ENCODE results near the gene UBE2E2. TPM values are rescaled to one million over a fixed set of nuclear protein-coding genes. Genes with fewer than 3 reads are reported as not detected.

UBE2E2 gene
- total RNA-seq, 1 donor from 2014 or later, result 89.8 TPM

- Histone ChIP-seq H3K9me3 (ENCODE audit: low read depth) (no peaks in the 10 kb centered on the region), H3K27me3 (no peaks in the 10 kb centered on the region), H3K9ac (no peak overlapping the region), H3K36me3 (no peaks in the 10 kb centered on the region), H2AFZ (replicated peaks) (no peak overlapping the region), H3K4me1 (no peaks in the 10 kb centered on the region), H3F3A (ENCODE audit: low read depth) (no peaks in the 10 kb centered on the region), H3K27ac (no peak overlapping the region), H3K79me2 (ENCODE audit: low read depth) (no peaks in the 10 kb centered on the region), H3K4me3 (no peak overlapping the region), H3K4me2 (no peak overlapping the region), H4K20me1 (ENCODE audit: low read depth) (no peaks in the 10 kb centered on the region)
- TF ChIP-seq EZH2 (IDR thresholded peaks at IDR 0.05), result no peak
- TF ChIP-seq CTCF (IDR thresholded peaks at IDR 0.05), result no peak
- TF ChIP-seq EZH2phosphoT487 (IDR thresholded peaks at IDR 0.05), result no peak
- Mint-ChIP-seq H3K36me3 (peaks cover under 1% of the 10 kb centered on the region), H3K27me3 (ENCODE audit: insufficient read depth, low read depth) (peaks cover 5% of the 10 kb centered on the region), H3K4me1 (peaks cover 3% of the 10 kb centered on the region), H3K9me3 (peaks cover 8% of the 10 kb centered on the region), H3K4me3 (no peak overlapping the region), H3K27ac (no peak overlapping the region)
- DNase-seq (ENCODE audit: low spot score), result no peak
Measured at GRCh38 chr3:23629181-23629894, 426.2 kb downstream of the UBE2E2 start.

DNA sequence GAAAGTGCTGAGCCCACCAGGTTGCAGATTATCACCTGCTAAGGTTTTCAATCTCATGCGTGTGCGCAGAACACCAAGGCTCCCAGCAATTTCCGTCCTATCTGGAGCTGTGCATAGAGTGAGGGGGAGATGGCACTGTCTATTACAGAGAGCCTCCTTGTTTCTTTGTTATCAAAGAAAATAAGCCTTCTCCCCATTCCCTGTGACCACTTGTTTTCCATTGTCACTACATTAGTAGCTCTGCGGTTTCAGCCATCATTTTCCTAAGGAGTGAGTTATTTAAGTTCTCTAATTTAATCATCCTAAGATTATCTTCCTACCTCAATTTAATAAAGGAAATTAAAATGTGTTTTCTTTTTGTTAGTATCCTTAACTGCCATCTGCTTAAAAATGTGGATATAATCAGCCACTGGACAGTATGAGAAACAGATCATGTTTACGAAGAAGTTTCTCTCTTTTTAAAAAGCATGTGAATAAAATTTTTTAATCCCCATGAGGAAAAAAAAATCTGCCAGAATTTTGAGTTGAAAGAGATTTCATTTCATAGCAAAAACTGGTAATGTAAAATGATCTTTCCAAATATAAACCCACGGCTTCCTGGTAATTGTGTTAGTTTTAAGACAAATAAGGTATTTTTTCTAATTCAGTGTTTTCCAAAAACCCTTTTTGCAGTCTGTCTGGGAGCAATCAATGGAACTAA lies 430.3 kb downstream of the UBE2E2 start:
- no peak for DNase-seq (ENCODE audit: low spot score)
- H3K27ac Mint-ChIP-seq, result peak overlapping the region; percentile 18
- Histone ChIP-seq H4K20me1 (ENCODE audit: low read depth) (no peaks in the 10 kb centered on the region), H3K9ac (no peak overlapping the region), H3K27ac (no peak overlapping the region), H3K4me1 (no peaks in the 10 kb centered on the region), H3K27me3 (no peaks in the 10 kb centered on the region), H3K4me2 (no peak overlapping the region), H3K36me3 (no peaks in the 10 kb centered on the region), H3K79me2 (ENCODE audit: low read depth) (no peaks in the 10 kb centered on the region), H3K9me3 (ENCODE audit: low read depth) (no peaks in the 10 kb centered on the region), H3F3A (ENCODE audit: low read depth) (no peaks in the 10 kb centered on the region), H3K4me3 (no peak overlapping the region), H2AFZ (replicated peaks) (peak overlapping the region; percentile 68)
- TF ChIP-seq EZH2phosphoT487 (IDR thresholded peaks at IDR 0.05) (no peak), CTCF (IDR thresholded peaks at IDR 0.05) (no peak), EZH2 (IDR thresholded peaks at IDR 0.05) (no peak)
- no peak overlapping the region for H3K4me3 Mint-ChIP-seq
- H3K27me3 Mint-ChIP-seq (ENCODE audit: insufficient read depth, low read depth), result peaks cover 5% of the 10 kb centered on the region
- peaks cover 6% of the 10 kb centered on the region for H3K9me3 Mint-ChIP-seq
- peaks cover 3% of the 10 kb centered on the region for H3K4me1 Mint-ChIP-seq
- H3K36me3 Mint-ChIP-seq, result no peaks in the 10 kb centered on the region

- Histone ChIP-seq H3K9ac (no peak overlapping the region), H3K27ac (no peak overlapping the region), H3K27me3 (no peaks in the 10 kb centered on the region), H3K4me3 (no peak overlapping the region), H4K20me1 (ENCODE audit: low read depth) (no peaks in the 10 kb centered on the region), H3K79me2 (ENCODE audit: low read depth) (no peaks in the 10 kb centered on the region), H3K36me3 (no peaks in the 10 kb centered on the region), H2AFZ (replicated peaks) (no peak overlapping the region), H3F3A (ENCODE audit: low read depth) (no peaks in the 10 kb centered on the region), H3K4me1 (peaks cover 11% of the 10 kb centered on the region), H3K9me3 (ENCODE audit: low read depth) (no peaks in the 10 kb centered on the region), H3K4me2 (no peak overlapping the region)
- no peaks in the 10 kb centered on the region for H3K27me3 Mint-ChIP-seq (ENCODE audit: insufficient read depth, low read depth)
- no peak for TF ChIP-seq EZH2 (IDR thresholded peaks at IDR 0.05)
- no peak for TF ChIP-seq CTCF (IDR thresholded peaks at IDR 0.05)
- TF ChIP-seq EZH2phosphoT487 (IDR thresholded peaks at IDR 0.05), result no peak
- no peaks in the 10 kb centered on the region for H3K36me3 Mint-ChIP-seq
- no peak overlapping the region for H3K4me3 Mint-ChIP-seq
- no peak for DNase-seq (ENCODE audit: low spot score)
- H3K9me3 Mint-ChIP-seq, result peaks cover 13% of the 10 kb centered on the region
- H3K27ac Mint-ChIP-seq, result no peak overlapping the region
- no peaks in the 10 kb centered on the region for H3K4me1 Mint-ChIP-seq
Measured at GRCh38 chr3:23637339-23637738, 434.2 kb downstream of the UBE2E2 start.
